Breast epithelium (tissue), 3 donors: ENCODE results near the gene HEPN1.

Experiments
- POLR2A ChIP-seq: fragments of 450-650 bp; IDR thresholded peaks from one replicate; pipeline ENCODE4 v1.6.1; 2016; ENCODE audit warnings: antibody characterized with exemption, mild to moderate bottlenecking, moderate library complexity
- POLR2AphosphoS5 ChIP-seq, 3 donors: sonication (generic); formaldehyde crosslinking; IDR thresholded peaks; one replicate each; pipeline ENCODE4 v1.6.1; 2017; ENCODE audit warnings: antibody characterized with exemption in 3 of 3
- TF ChIP-seq, protein P1 (sequence below), 3 donors: fragments of 450-650 bp; IDR thresholded peaks; one replicate each; pipeline ENCODE4 v1.5.1; 2016 to 2017; ENCODE audit warnings: antibody characterized with exemption in 3 of 3, mild to moderate bottlenecking in 3 of 3, moderate library complexity in 3 of 3

DNA sequence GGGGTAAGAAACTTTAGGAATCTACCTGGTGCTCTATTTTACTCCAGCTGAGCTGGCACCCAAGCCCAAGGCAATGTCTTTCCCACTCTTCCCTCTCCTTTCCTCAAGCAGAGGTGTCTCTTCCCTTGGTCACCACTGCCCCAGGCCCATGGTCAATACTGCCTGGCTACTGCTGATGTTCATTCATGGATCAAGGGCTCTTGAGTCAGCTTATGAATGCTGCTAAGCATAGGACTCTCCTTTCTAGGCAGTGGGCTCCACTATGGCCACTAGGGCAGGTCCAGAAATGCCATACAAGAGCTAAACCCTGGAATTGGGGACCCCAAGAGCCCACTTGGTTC, 2.7 kb upstream of the HEPN1 start:
- TF ChIP-seq POLR2A, result no peak
- TF ChIP-seq, protein P1, sequence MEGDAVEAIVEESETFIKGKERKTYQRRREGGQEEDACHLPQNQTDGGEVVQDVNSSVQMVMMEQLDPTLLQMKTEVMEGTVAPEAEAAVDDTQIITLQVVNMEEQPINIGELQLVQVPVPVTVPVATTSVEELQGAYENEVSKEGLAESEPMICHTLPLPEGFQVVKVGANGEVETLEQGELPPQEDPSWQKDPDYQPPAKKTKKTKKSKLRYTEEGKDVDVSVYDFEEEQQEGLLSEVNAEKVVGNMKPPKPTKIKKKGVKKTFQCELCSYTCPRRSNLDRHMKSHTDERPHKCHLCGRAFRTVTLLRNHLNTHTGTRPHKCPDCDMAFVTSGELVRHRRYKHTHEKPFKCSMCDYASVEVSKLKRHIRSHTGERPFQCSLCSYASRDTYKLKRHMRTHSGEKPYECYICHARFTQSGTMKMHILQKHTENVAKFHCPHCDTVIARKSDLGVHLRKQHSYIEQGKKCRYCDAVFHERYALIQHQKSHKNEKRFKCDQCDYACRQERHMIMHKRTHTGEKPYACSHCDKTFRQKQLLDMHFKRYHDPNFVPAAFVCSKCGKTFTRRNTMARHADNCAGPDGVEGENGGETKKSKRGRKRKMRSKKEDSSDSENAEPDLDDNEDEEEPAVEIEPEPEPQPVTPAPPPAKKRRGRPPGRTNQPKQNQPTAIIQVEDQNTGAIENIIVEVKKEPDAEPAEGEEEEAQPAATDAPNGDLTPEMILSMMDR (IDR thresholded peaks at IDR 0.05), result no peak
- no peak for TF ChIP-seq POLR2AphosphoS5 (IDR thresholded peaks at IDR 0.05)
